GM18868 (cell line): Measurements from ENCODE around the gene DHX8.

Experiments
- ATAC-seq: cut with Tn5 transposase; IDR thresholded peaks from one replicate; pipeline ENCODE4 v1.9.1; 2021; ENCODE audit warnings: mild to moderate bottlenecking, moderate library complexity; ENCODE audit not compliant: unreplicated experiment

The DHX8 gene

GRCh38 chr17:43545383-43545632 lies 61.5 kb downstream of the DHX8 start:
- no peak for ATAC-seq

GRCh38 chr17:43546319-43547188 lies 62.8 kb downstream of the DHX8 start, which contains the start of gene ETV4:
TSS of gene ETV4 (minus strand) at chr17:43546340. CDS start at chr17:43545617, 723 bp downstream.
- peak; percentile 84 for ATAC-seq

GRCh38 chr17:43547189-43547550 lies 63.4 kb downstream of the DHX8 start:
- no peak for ATAC-seq

GRCh38 chr17:43547659-43548256 lies 64.0 kb downstream of the DHX8 start:
- no peak for ATAC-seq

- no peak for ATAC-seq
Measured at GRCh38 chr17:43548689-43549379, 65.1 kb downstream of the DHX8 start.

- no peak for ATAC-seq
Measured at GRCh38 chr17:43549496-43549895, 65.7 kb downstream of the DHX8 start.

GRCh38 chr17:43550754-43551153 lies 67.0 kb downstream of the DHX8 start:
- ATAC-seq, result no peak

GRCh38 chr17:43552229-43552837 lies 68.6 kb downstream of the DHX8 start:
- no peak for ATAC-seq

- no peak for ATAC-seq
Measured at GRCh38 chr17:43553573-43553972, 69.8 kb downstream of the DHX8 start.

- no peak for ATAC-seq
Measured at GRCh38 chr17:43554857-43555256, 71.1 kb downstream of the DHX8 start.

GRCh38 chr17:43556292-43556691 lies 72.5 kb downstream of the DHX8 start:
- no peak for ATAC-seq

GRCh38 chr17:43558805-43559160 lies 75.0 kb downstream of the DHX8 start:
- ATAC-seq, result no peak

GRCh38 chr17:43559161-43559816 lies 75.5 kb downstream of the DHX8 start:
- ATAC-seq, result no peak

- no peak for ATAC-seq
Measured at GRCh38 chr17:43560461-43561427, 77.0 kb downstream of the DHX8 start.

GRCh38 chr17:43562679-43563599 lies 79.2 kb downstream of the DHX8 start:
- no peak for ATAC-seq

- ATAC-seq, result no peak
Measured at GRCh38 chr17:43563600-43564594, 80.1 kb downstream of the DHX8 start.

- no peak for ATAC-seq
Measured at GRCh38 chr17:43568506-43569082, 84.8 kb downstream of the DHX8 start.
